ENCODE measurements around the gene DPH1. TPM values are rescaled to one million over a fixed set of nuclear protein-coding genes. Genes with fewer than 3 reads are reported as not detected.
A peak's percentile ranks its signal among the peaks of the same experiment; 100 is the strongest.
"Not testable (repeated sequence)": the region's sequence is repeated elsewhere in the genome, so short reads cannot be mapped to it uniquely, and the experiment has no call there.

Gene DPH1
- total RNA-seq, 2 donors from 2014 or later = 31.2 to 35.1 TPM

GRCh38 chr17:2003525-2003924 is 26.4 kb upstream of the DPH1 start:
- DNase-seq (no peak), ATAC-seq (no peak)
- intact Hi-C loops (cut with DNase I, micrococcal nuclease) = no loop called here

- intact Hi-C loops (cut with DNase I, micrococcal nuclease) = no loop called here
- DNase-seq (no peak), ATAC-seq (no peak)
These were observed 25.5 kb upstream of the DPH1 start for GRCh38 chr17:2004435-2004952.

GRCh38 chr17:2008332-2009126 is 21.4 kb upstream of the DPH1 start:
- ATAC-seq = peak; percentile 98
- peak in 1 of 2 donors; percentile 41 for DNase-seq
- intact Hi-C loops (cut with DNase I, micrococcal nuclease) = no loop called here

- intact Hi-C loops (cut with DNase I, micrococcal nuclease) = no loop called here
- ATAC-seq (no peak), DNase-seq (no peak)
These were observed 20.2 kb upstream of the DPH1 start for GRCh38 chr17:2009737-2010136.

- DNase-seq (no peak), ATAC-seq (peak; percentile 24)
- intact Hi-C loops (cut with DNase I, micrococcal nuclease) = no loop called here
These were observed 18.3 kb upstream of the DPH1 start for GRCh38 chr17:2011411-2012371.

GRCh38 chr17:2012499-2012898 is 17.5 kb upstream of the DPH1 start:
- no peak for DNase-seq
- intact Hi-C loops (cut with DNase I, micrococcal nuclease) = no loop called here
- no peak for ATAC-seq

- DNase-seq; ATAC-seq; intact Hi-C loops (cut with DNase I, micrococcal nuclease): not testable (repeated sequence)
These were observed 16.5 kb upstream of the DPH1 start for GRCh38 chr17:2013220-2013993.

GRCh38 chr17:2013994-2014317 is 16.0 kb upstream of the DPH1 start:
- DNase-seq (no peak), ATAC-seq (no peak)
- intact Hi-C loops (cut with DNase I, micrococcal nuclease) = no loop called here

- intact Hi-C loops (cut with DNase I, micrococcal nuclease) = no loop called here
- ATAC-seq (no peak), DNase-seq (no peak)
These were observed 14.6 kb upstream of the DPH1 start for GRCh38 chr17:2015314-2015713.

GRCh38 chr17:2016494-2016893 is 13.5 kb upstream of the DPH1 start:
- no peak for ATAC-seq
- no peak for DNase-seq
- intact Hi-C loops (cut with DNase I, micrococcal nuclease) = no loop called here

GRCh38 chr17:2017274-2017941 is 12.5 kb upstream of the DPH1 start:
- no peak for ATAC-seq
- intact Hi-C loops (cut with DNase I, micrococcal nuclease) = no loop called here
- no peak for DNase-seq

GRCh38 chr17:2018716-2019510 is 11.0 kb upstream of the DPH1 start:
- intact Hi-C loops (cut with DNase I, micrococcal nuclease) = no loop called here
- ATAC-seq = peak; percentile 70
- no peak for DNase-seq

GRCh38 chr17:2019723-2020122 is 10.2 kb upstream of the DPH1 start:
- no peak for ATAC-seq
- intact Hi-C loops (cut with DNase I, micrococcal nuclease) = no loop called here
- no peak for DNase-seq

- ATAC-seq = no peak
- intact Hi-C loops (cut with DNase I, micrococcal nuclease) = no loop called here
- no peak for DNase-seq
These were observed 9.2 kb upstream of the DPH1 start for GRCh38 chr17:2020721-2021120.

GRCh38 chr17:2022647-2023240 is 7.2 kb upstream of the DPH1 start:
- ATAC-seq = no peak
- DNase-seq = no peak
- intact Hi-C loops (cut with DNase I, micrococcal nuclease) = no loop called here

- DNase-seq (no peak), ATAC-seq (no peak)
- intact Hi-C loops (cut with DNase I, micrococcal nuclease) = no loop called here
These were observed 6.7 kb upstream of the DPH1 start for GRCh38 chr17:2023256-2023655.
